ENCODE measurements around the gene SH3RF3. TPM values are rescaled to one million over a fixed set of nuclear protein-coding genes. Genes with fewer than 3 reads are reported as not detected.

The SH3RF3 gene
- total RNA-seq, 1 donor from 2014 or later = 0.28 TPM

DNA sequence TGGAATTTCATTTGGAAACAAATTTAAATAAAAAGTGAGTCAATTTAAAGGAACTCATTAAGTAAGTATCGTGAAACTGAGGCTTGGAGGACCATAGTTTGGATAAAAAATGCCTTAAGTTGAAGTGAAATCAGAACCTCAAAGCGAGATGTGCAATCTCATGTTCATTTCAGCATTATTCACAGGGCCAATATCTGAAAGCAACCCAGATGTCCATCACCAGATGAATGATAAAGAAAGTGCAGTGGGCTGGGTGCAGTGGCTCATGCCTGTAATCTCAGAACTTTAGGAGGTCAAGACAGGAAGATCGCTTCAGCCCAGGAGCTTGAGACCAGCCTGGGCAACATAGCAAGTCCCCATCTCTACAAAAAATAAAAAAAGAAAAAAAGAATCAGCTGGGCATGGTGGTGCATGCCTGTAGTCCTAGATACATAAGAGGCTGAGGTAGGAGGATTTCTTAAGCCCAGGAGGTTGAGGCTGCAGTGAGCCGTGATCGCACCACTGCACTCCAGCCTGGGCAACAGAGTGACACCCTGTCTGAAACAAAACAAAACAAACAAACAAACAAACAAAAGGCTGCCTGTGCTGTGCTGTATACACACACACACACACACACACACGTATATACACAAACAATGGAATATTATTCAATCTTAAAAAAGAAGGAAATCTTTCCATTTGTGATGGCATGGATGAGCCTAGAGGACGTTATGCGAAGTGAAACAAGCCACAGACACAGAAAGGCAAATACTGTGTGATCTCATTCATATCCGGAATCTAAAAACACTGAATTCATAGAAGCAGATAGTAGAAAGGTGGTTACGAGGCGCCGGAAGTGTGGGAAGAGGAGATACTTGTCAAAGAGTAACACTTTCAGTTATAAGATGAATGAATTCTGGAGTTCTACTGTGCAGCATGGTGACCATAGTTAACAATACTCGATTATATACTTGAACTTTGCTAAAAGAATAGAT, 14.5 kb downstream of the SH3RF3 start:
- H3K9ac ChIP-seq = no peak overlapping the region
- no peaks in the 10 kb centered on the region for H3F3A ChIP-seq (ENCODE audit: low read depth)
- H3K4me3 Mint-ChIP-seq = no peak overlapping the region
- no peaks in the 10 kb centered on the region for H3K9me3 Mint-ChIP-seq
- no peak overlapping the region for H3K4me2 ChIP-seq
- H3K4me1 ChIP-seq = peaks cover 2% of the 10 kb centered on the region
- no peaks in the 10 kb centered on the region for H3K9me3 ChIP-seq (ENCODE audit: low read depth)
- H3K27ac ChIP-seq = no peak overlapping the region
- H3K27me3 Mint-ChIP-seq (ENCODE audit: insufficient read depth, low read depth) = peaks cover 4% of the 10 kb centered on the region
- H3K79me2 ChIP-seq (ENCODE audit: low read depth) = no peaks in the 10 kb centered on the region
- peaks cover 3% of the 10 kb centered on the region for H3K36me3 Mint-ChIP-seq
- no peak overlapping the region for H3K4me3 ChIP-seq
- TF ChIP-seq EZH2 (IDR thresholded peaks at IDR 0.05) = no peak
- TF ChIP-seq, protein P1, sequence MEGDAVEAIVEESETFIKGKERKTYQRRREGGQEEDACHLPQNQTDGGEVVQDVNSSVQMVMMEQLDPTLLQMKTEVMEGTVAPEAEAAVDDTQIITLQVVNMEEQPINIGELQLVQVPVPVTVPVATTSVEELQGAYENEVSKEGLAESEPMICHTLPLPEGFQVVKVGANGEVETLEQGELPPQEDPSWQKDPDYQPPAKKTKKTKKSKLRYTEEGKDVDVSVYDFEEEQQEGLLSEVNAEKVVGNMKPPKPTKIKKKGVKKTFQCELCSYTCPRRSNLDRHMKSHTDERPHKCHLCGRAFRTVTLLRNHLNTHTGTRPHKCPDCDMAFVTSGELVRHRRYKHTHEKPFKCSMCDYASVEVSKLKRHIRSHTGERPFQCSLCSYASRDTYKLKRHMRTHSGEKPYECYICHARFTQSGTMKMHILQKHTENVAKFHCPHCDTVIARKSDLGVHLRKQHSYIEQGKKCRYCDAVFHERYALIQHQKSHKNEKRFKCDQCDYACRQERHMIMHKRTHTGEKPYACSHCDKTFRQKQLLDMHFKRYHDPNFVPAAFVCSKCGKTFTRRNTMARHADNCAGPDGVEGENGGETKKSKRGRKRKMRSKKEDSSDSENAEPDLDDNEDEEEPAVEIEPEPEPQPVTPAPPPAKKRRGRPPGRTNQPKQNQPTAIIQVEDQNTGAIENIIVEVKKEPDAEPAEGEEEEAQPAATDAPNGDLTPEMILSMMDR (IDR thresholded peaks at IDR 0.05) = no peak
- TF ChIP-seq EZH2phosphoT487 (IDR thresholded peaks at IDR 0.05) = no peak
- no peak overlapping the region for H3K27ac Mint-ChIP-seq
- no peak overlapping the region for H2AFZ ChIP-seq (replicated peaks)
- DNase-seq (ENCODE audit: low spot score) = no peak
- no peaks in the 10 kb centered on the region for H3K27me3 ChIP-seq
- no peaks in the 10 kb centered on the region for H4K20me1 ChIP-seq (ENCODE audit: low read depth)
- no peaks in the 10 kb centered on the region for H3K36me3 ChIP-seq
- peaks cover 26% of the 10 kb centered on the region for H3K4me1 Mint-ChIP-seq

DNA sequence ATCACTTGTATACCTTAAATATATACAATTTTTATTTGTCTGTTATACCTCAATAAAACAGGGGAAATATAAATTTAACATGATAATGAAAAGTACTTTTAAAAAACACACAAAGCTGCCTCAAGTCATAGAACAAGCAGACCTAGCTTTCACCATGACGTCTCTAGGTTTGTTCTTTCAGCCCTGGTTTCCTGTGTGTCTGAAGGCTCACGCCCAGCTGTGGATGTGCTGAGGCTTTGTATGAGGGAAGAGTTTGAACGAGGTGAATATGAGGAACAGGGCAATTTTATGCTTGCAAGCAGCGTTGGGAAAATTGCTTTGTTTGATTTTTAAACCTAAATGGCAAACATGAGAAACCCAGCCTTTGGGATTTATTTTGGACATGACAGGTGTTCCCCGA, 15.3 kb downstream of the SH3RF3 start:
- Histone ChIP-seq H4K20me1 (ENCODE audit: low read depth) (no peaks in the 10 kb centered on the region), H3K27ac (no peak overlapping the region), H3K79me2 (ENCODE audit: low read depth) (no peaks in the 10 kb centered on the region)

DNA sequence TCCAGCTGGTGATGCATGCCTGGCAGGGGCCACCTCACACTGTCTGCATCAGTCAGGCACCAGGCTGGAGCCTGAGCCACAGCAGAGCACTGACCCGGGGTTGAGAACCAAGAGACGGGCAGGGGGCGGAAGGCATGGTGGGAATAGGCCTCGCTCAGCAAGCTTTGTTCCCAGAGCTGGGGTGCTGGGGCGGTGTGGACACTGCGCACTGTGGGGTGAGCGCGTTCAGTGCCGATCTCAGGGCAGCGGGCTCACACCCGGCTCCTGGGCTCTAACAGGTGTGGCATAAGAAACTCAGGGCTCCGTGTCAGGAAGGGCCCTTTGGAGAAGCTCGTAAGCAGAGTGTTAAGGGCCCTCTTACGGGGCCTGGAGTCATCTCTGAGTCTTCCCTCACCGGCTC, 15.7 kb downstream of the SH3RF3 start:
- TF ChIP-seq EZH2 (IDR thresholded peaks at IDR 0.05) (no peak), EZH2phosphoT487 (IDR thresholded peaks at IDR 0.05) (no peak)
- TF ChIP-seq, protein P1 (IDR thresholded peaks at IDR 0.05) = no peak
- Mint-ChIP-seq H3K4me1 (peaks cover 16% of the 10 kb centered on the region), H3K27ac (peak overlapping the region; percentile 53), H3K4me3 (no peak overlapping the region), H3K36me3 (peaks cover 3% of the 10 kb centered on the region), H3K9me3 (no peaks in the 10 kb centered on the region), H3K27me3 (ENCODE audit: insufficient read depth, low read depth) (peaks cover 4% of the 10 kb centered on the region)
- Histone ChIP-seq H3K4me3 (no peak overlapping the region), H3K27ac (no peak overlapping the region), H3K9ac (no peak overlapping the region), H3K4me1 (no peaks in the 10 kb centered on the region), H3K27me3 (no peaks in the 10 kb centered on the region), H3K4me2 (no peak overlapping the region), H3K36me3 (no peaks in the 10 kb centered on the region), H3F3A (ENCODE audit: low read depth) (no peaks in the 10 kb centered on the region), H2AFZ (replicated peaks) (no peak overlapping the region), H3K79me2 (ENCODE audit: low read depth) (no peaks in the 10 kb centered on the region), H3K9me3 (ENCODE audit: low read depth) (no peaks in the 10 kb centered on the region), H4K20me1 (ENCODE audit: low read depth) (no peaks in the 10 kb centered on the region)
- DNase-seq (ENCODE audit: low spot score) = no peak

More for the DNA sequence above, 15.3 kb downstream of the SH3RF3 start:
- DNase-seq (ENCODE audit: low spot score) = no peak
- Mint-ChIP-seq H3K4me3 (no peak overlapping the region), H3K36me3 (peaks cover 3% of the 10 kb centered on the region), H3K4me1 (peaks cover 19% of the 10 kb centered on the region), H3K27ac (no peak overlapping the region), H3K27me3 (ENCODE audit: insufficient read depth, low read depth) (peaks cover 4% of the 10 kb centered on the region), H3K9me3 (no peaks in the 10 kb centered on the region)
- no peak overlapping the region for H3K4me2 ChIP-seq
- no peaks in the 10 kb centered on the region for H3K9me3 ChIP-seq (ENCODE audit: low read depth)
- TF ChIP-seq, protein P1 (IDR thresholded peaks at IDR 0.05) = no peak
- no peak for TF ChIP-seq EZH2phosphoT487 (IDR thresholded peaks at IDR 0.05)
- TF ChIP-seq EZH2 (IDR thresholded peaks at IDR 0.05) = no peak
- H3K4me3 ChIP-seq = no peak overlapping the region
- H2AFZ ChIP-seq (replicated peaks) = no peak overlapping the region
- H3K9ac ChIP-seq = no peak overlapping the region
- no peaks in the 10 kb centered on the region for H3F3A ChIP-seq (ENCODE audit: low read depth)
- no peaks in the 10 kb centered on the region for H3K4me1 ChIP-seq
- H3K27me3 ChIP-seq = no peaks in the 10 kb centered on the region
- H3K36me3 ChIP-seq = no peaks in the 10 kb centered on the region
